ENCODE data around the gene TFF3. TPM values are rescaled to one million over a fixed set of nuclear protein-coding genes. Genes with fewer than 3 reads are reported as not detected.
"Not testable (repeated sequence)": the region's sequence is repeated elsewhere in the genome, so short reads cannot be mapped to it uniquely, and the experiment has no call there.

The TFF3 gene
- total and polyA plus RNA-seq, 2 donors, result 6.8 to 9.9 TPM

DNA sequence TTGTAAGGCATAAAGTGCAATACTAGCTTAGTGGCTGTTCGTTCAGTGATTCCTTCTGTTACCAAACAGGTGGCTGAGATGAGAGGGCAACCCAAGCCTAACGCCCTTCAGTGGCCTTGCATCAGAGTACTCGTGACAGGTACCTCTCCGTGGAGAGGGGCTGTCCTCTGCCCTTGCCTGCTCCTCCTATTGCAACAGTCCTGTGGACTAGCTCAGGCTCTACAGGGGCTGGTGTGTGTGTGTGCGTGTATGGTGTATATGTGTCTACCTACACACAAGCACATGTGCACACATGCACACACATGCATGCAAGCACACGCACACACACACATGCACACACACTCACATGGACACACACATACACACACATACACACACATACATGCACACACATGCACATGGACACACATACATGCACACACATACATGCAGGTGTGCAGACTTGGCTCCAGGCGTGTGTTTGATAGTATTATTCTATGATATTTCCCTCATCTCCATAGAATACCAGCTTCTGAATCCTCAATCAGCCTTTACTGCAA, 15.1 kb downstream of the TFF3 start:
- no peaks in the 10 kb centered on the region for H3K36me3 ChIP-seq (ENCODE audit: insufficient read depth)
- no peak overlapping the region for H3K27ac ChIP-seq (ENCODE audit: low read depth)
- no peaks in the 10 kb centered on the region for H3K4me1 ChIP-seq (ENCODE audit: insufficient read depth)
- no peak for DNase-seq (ENCODE audit: extremely low spot score)
- no peak overlapping the region for H3K4me3 ChIP-seq (ENCODE audit: low read depth, low read length)
- 88% methylated on average over 7 of the region's 7 CpGs for WGBS

DNA sequence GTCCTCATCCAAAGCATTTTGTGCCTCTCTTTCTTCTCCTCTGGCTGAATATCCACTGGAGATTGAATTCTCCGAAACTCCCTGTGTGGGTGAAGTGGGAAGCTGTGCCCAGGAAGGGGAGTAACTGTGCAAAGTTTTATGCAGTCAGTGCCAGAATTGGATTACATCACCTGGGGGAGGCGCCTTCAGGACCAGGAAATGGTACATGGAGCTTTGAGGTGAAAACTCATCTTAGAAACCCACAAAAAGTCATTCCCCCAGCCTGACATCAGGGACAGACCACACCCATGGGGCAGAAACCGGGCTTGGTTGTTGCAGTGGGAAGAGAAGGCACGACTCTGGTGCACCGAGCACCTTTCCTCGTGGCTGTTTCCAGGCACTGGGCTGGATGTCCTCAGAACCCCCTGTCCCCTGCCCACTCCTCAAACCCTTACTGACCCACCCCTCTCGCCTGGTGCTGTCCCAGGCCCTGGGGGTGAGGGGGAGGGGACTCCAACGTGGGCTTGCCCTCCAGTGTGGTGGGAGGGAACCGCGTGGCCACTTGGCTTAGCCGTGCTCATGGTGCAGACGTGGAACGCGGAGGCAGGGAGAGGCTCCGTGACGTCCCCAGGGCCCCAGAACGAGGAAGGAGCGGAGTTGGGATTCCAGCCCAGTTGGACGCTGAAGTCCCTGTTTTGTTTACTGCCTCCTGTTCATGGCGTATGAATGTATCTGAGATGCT, 15.7 kb downstream of the TFF3 start:
- H3K4me1 ChIP-seq (ENCODE audit: insufficient read depth), result no peaks in the 10 kb centered on the region
- no peak overlapping the region for H3K4me3 ChIP-seq (ENCODE audit: low read depth, low read length)
- H3K36me3 ChIP-seq (ENCODE audit: insufficient read depth), result no peaks in the 10 kb centered on the region
- WGBS, result 76% methylated on average over 20 of the region's 20 CpGs
- H3K27ac ChIP-seq (ENCODE audit: low read depth), result no peak overlapping the region
- DNase-seq (ENCODE audit: extremely low spot score), result no peak

DNA sequence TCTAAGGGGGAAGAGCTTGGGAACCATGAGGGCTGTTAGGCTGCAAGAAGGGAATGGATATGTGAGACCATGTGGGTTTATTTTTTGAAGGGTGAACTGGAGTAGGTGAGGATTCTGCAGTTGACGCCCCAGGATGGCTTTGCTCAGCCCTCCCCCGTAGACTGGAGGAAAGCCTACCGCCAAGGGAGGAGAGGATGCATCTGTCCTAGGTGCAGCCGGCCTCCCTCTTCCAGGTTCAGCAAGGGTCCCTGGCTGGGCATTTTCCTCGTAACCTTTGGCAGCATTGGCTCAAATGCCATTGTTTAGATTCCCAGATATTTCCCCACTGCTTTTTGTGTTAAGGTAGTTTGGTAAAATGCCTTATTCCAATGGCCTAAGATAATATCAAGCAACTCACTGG, 16.6 kb downstream of the TFF3 start:
- no peaks in the 10 kb centered on the region for H3K4me1 ChIP-seq (ENCODE audit: insufficient read depth)
- H3K4me3 ChIP-seq (ENCODE audit: low read depth, low read length), result no peak overlapping the region
- 72% methylated on average over 5 of the region's 5 CpGs for WGBS
- DNase-seq (ENCODE audit: extremely low spot score), result no peak
- H3K27ac ChIP-seq (ENCODE audit: low read depth), result no peak overlapping the region
- H3K36me3 ChIP-seq (ENCODE audit: insufficient read depth), result peaks cover 3% of the 10 kb centered on the region

GRCh38 chr21:42298237-42298636, 17.0 kb downstream of the TFF3 start:
- no peak for DNase-seq (ENCODE audit: extremely low spot score)
- 62% methylated on average over 6 of the region's 6 CpGs for WGBS
- Histone ChIP-seq H3K27ac (ENCODE audit: low read depth) (no peak overlapping the region), H3K36me3 (ENCODE audit: insufficient read depth) (peaks cover 3% of the 10 kb centered on the region), H3K4me1 (ENCODE audit: insufficient read depth) (no peaks in the 10 kb centered on the region), H3K4me3 (ENCODE audit: low read depth, low read length) (no peak overlapping the region)

GRCh38 chr21:42297377-42297776, 17.8 kb downstream of the TFF3 start:
- Histone ChIP-seq H3K4me1 (ENCODE audit: insufficient read depth) (no peaks in the 10 kb centered on the region), H3K36me3 (ENCODE audit: insufficient read depth) (peaks cover 3% of the 10 kb centered on the region), H3K4me3 (ENCODE audit: low read depth, low read length) (no peak overlapping the region), H3K27ac (ENCODE audit: low read depth) (no peak overlapping the region)
- no peak for DNase-seq (ENCODE audit: extremely low spot score)
- WGBS, result 72% methylated on average over 9 of the region's 9 CpGs

- DNase-seq (ENCODE audit: extremely low spot score), result no peak
- no peaks in the 10 kb centered on the region for H3K4me1 ChIP-seq (ENCODE audit: insufficient read depth)
- no peak overlapping the region for H3K4me3 ChIP-seq (ENCODE audit: low read depth, low read length)
- WGBS, result 76% methylated on average over 7 of the region's 7 CpGs
- H3K27ac ChIP-seq (ENCODE audit: low read depth), result no peak overlapping the region
- H3K36me3 ChIP-seq (ENCODE audit: insufficient read depth), result peaks cover 3% of the 10 kb centered on the region
Measured at GRCh38 chr21:42296501-42296900, 18.7 kb downstream of the TFF3 start.

DNA sequence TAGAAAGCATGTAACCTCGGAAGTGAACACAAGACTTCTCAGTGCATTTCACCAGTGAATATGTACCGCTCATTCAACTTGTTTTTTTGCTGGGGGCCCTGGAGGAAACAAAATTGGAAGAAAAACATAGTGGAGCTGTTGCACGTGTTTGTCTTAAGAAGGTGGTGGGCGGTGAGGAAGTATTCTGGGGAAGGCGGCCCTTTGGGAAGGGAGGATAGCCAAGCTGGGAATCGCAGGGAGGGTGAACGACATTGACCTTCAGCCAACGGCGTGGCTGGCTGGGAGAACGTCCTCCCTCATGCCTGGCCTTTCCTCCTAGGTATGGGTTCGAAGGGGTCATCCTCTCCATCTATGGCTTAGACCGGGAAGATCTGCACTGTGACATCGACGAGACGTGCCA, 19.4 kb downstream of the TFF3 start:
- no peak for DNase-seq (ENCODE audit: extremely low spot score)
- peaks cover 3% of the 10 kb centered on the region for H3K36me3 ChIP-seq (ENCODE audit: insufficient read depth)

GRCh38 chr21:42294273-42294880, 20.8 kb downstream of the TFF3 start:
- Histone ChIP-seq H3K27ac (ENCODE audit: low read depth) (no peak overlapping the region), H3K36me3 (ENCODE audit: insufficient read depth) (peaks cover 3% of the 10 kb centered on the region), H3K4me1 (ENCODE audit: insufficient read depth) (no peaks in the 10 kb centered on the region), H3K4me3 (ENCODE audit: low read depth, low read length) (no peak overlapping the region)
- 81% methylated on average over 22 of the region's 22 CpGs for WGBS
- DNase-seq (ENCODE audit: extremely low spot score), result no peak

More for the DNA sequence above, 19.4 kb downstream of the TFF3 start:
- no peak overlapping the region for H3K27ac ChIP-seq (ENCODE audit: low read depth)
- no peak overlapping the region for H3K4me3 ChIP-seq (ENCODE audit: low read depth, low read length)
- no peaks in the 10 kb centered on the region for H3K4me1 ChIP-seq (ENCODE audit: insufficient read depth)
- 83% methylated on average over 15 of the region's 15 CpGs for WGBS

DNA sequence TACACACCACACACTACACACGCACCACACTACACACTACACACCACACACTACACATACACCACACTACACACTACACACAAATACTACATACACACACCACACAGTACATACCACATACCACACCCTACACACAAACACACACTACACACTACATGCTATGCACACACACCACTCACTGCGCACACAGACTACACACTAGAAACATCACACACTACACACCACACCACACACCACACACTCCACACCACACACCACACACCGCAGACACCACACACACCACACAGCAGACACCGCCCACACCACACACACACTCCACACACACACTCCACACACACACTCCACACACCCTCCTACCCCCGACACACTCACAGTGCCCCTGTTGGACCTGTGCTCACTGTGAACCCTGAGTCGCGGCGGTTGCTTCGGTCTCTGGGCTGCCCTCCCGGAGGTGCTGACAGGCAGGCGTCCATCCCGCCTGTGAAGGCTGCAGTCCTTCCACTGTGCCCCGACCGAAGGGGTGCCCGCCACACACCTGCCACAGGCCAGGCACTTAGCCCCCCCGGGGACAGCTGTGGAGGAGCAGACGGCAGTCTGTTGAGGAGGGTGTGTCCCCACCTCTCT, 21.4 kb downstream of the TFF3 start:
- H3K4me1 ChIP-seq (ENCODE audit: insufficient read depth), result no peaks in the 10 kb centered on the region
- peaks cover 3% of the 10 kb centered on the region for H3K36me3 ChIP-seq (ENCODE audit: insufficient read depth)
- DNase-seq (ENCODE audit: extremely low spot score), result no peak
- 90% methylated on average over 17 of the region's 17 CpGs for WGBS
- no peak overlapping the region for H3K27ac ChIP-seq (ENCODE audit: low read depth)
- no peak overlapping the region for H3K4me3 ChIP-seq (ENCODE audit: low read depth, low read length)

GRCh38 chr21:42292563-42293142, 22.6 kb downstream of the TFF3 start:
- DNase-seq (ENCODE audit: extremely low spot score); H3K27ac ChIP-seq (ENCODE audit: low read depth); H3K4me3 ChIP-seq (ENCODE audit: low read depth, low read length); H3K36me3 ChIP-seq (ENCODE audit: insufficient read depth); H3K4me1 ChIP-seq (ENCODE audit: insufficient read depth): not testable (repeated sequence)
- WGBS, result 94% methylated on average over 4 of the region's 4 CpGs

GRCh38 chr21:42291751-42292562, 23.3 kb downstream of the TFF3 start:
- peaks cover 3% of the 10 kb centered on the region for H3K36me3 ChIP-seq (ENCODE audit: insufficient read depth)
- WGBS, result 88% methylated on average over 22 of the region's 22 CpGs

DNA sequence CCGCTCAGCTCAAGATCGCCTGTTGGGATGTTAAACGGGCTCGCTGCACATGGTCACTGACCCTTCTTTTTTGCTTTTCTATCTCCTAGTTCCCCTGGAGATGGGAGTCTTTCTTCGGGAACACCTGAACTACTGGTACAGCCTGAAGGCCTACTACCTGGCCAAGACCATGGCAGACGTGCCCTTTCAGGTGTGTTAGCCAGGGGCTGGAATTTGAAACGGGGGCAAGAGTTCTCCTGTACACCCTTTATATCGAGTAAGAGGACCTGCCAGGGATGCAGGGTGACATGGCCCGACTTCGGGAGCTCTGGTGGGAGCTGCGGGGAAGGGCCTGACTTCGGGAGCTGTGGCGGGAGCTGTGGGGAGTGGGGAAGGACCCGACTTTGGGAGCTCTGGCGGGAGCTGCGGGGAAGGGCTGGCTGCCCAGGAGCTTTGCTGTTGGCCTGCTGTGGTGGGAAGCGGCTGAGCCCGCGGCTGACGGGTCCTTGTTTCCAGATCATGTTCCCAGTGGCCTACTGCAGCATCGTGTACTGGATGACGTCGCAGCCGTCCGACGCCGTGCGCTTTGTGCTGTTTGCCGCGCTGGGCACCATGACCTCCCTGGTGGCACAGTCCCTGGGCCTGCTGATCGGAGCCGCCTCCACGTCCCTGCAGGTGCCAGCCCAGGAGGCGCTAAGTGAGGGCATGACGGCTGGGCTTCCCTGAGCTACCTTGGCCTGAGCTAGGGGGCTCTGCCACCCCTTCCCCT, 24.0 kb downstream of the TFF3 start:
- WGBS, result 87% methylated on average over 35 of the region's 35 CpGs
- Histone ChIP-seq H3K27ac (ENCODE audit: low read depth) (no peak overlapping the region), H3K4me1 (ENCODE audit: insufficient read depth) (no peaks in the 10 kb centered on the region), H3K4me3 (ENCODE audit: low read depth, low read length) (no peak overlapping the region), H3K36me3 (ENCODE audit: insufficient read depth) (peaks cover 3% of the 10 kb centered on the region)
- no peak for DNase-seq (ENCODE audit: extremely low spot score)

More at GRCh38 chr21:42291751-42292562, 23.3 kb downstream of the TFF3 start:
- Histone ChIP-seq H3K4me1 (ENCODE audit: insufficient read depth) (no peaks in the 10 kb centered on the region), H3K4me3 (ENCODE audit: low read depth, low read length) (no peak overlapping the region), H3K27ac (ENCODE audit: low read depth) (no peak overlapping the region)
- no peak for DNase-seq (ENCODE audit: extremely low spot score)
